NOMO-1 treated with dmso at 0.1 percent for 144 hours (cell line): Measurements from ENCODE around the gene ZBTB2.
"Not testable (repeated sequence)": the region's sequence is repeated elsewhere in the genome, so short reads cannot be mapped to it uniquely, and the experiment has no call there.

Experiments used
- DNase-seq: peaks from one replicate; lab custom pipeline; 2025; ENCODE audit not compliant: unreplicated experiment; lab: John Stamatoyannopoulos, UW

The ZBTB2 gene

GRCh38 chr6:151403919-151404308, 12.6 kb upstream of the ZBTB2 start:
- no peak for DNase-seq

GRCh38 chr6:151402228-151402627, 10.9 kb upstream of the ZBTB2 start:
- no peak for DNase-seq

GRCh38 chr6:151400473-151400872, 9.1 kb upstream of the ZBTB2 start:
- DNase-seq = no peak

GRCh38 chr6:151399679-151400078, 8.3 kb upstream of the ZBTB2 start:
- no peak for DNase-seq

- no peak for DNase-seq
These were observed 2.1 kb upstream of the ZBTB2 start for GRCh38 chr6:151393410-151393809.

GRCh38 chr6:151392427-151392826, 1.1 kb upstream of the ZBTB2 start:
- no peak for DNase-seq

GRCh38 chr6:151390851-151391470, 398 bp downstream of the ZBTB2 start:
- peak; percentile 51 for DNase-seq

- peak; percentile 94 for DNase-seq
These were observed 996 bp downstream of the ZBTB2 start for GRCh38 chr6:151390276-151390850.

GRCh38 chr6:151389618-151390275, 1.6 kb downstream of the ZBTB2 start:
- peak; percentile 43 for DNase-seq

- no peak for DNase-seq
These were observed 2.3 kb downstream of the ZBTB2 start for GRCh38 chr6:151388997-151389617.

GRCh38 chr6:151388236-151388635, 3.1 kb downstream of the ZBTB2 start:
- no peak for DNase-seq

- DNase-seq = no peak
These were observed 4.0 kb downstream of the ZBTB2 start for GRCh38 chr6:151387175-151387970.

- no peak for DNase-seq
These were observed 6.2 kb downstream of the ZBTB2 start for GRCh38 chr6:151385177-151385576.

GRCh38 chr6:151384151-151384550, 7.2 kb downstream of the ZBTB2 start:
- DNase-seq = no peak

GRCh38 chr6:151382631-151383030, 8.7 kb downstream of the ZBTB2 start:
- DNase-seq = not testable (repeated sequence)

- DNase-seq = no peak
These were observed 9.6 kb downstream of the ZBTB2 start for GRCh38 chr6:151381722-151382121.

GRCh38 chr6:151380848-151381205, 10.5 kb downstream of the ZBTB2 start:
- no peak for DNase-seq

- DNase-seq = peak; percentile 46
These were observed 11.2 kb downstream of the ZBTB2 start for GRCh38 chr6:151379933-151380847.

- no peak for DNase-seq
These were observed 14.3 kb downstream of the ZBTB2 start for GRCh38 chr6:151377095-151377494.

GRCh38 chr6:151376440-151376839, 14.9 kb downstream of the ZBTB2 start:
- DNase-seq = no peak
